Measurements from ENCODE around the gene ME3. TPM values are rescaled to one million over a fixed set of nuclear protein-coding genes. Genes with fewer than 3 reads are reported as not detected.

The ME3 gene
- total and polyA plus RNA-seq, 4 donors: 7.4 to 38.7 (median 21.2) TPM

DNA sequence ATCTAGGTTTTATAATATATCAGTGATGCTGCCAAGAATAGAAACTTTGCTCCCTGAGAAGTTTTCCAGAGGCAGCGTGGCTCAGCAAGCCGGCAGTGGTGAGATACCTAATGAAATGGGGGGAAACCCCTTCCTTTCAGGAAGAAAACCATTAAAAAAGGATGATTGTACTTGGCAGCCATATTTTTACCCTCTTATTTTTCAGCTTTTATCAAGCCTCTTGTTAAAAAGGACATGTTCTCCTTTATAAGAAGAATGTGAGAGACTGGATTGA lies 9.0 kb upstream of the ME3 start:
- no peak for ATAC-seq (ENCODE audit: insufficient read depth, low FRiP score)
- H3K4me1 ChIP-seq (ENCODE audit: control insufficient read depth in 5 of 5, insufficient read depth in 5 of 5, low read length in 5 of 5): peaks cover 0 to 26% (median 4%) of the 10 kb centered on the region in 5 donors
- H3K27me3 ChIP-seq (ENCODE audit: control insufficient read depth in 3 of 3, insufficient read depth in 3 of 3, low read length in 2 of 3): no peaks in the 10 kb centered on the region
- peak overlapping the region in 1 of 2 donors; percentile 48 for H3K27ac ChIP-seq (ENCODE audit: low read depth in 1 of 2, low read length in 1 of 2)
- no peaks in the 10 kb centered on the region for H3K36me3 ChIP-seq (ENCODE audit: control insufficient read depth in 4 of 4, insufficient read depth in 4 of 4, low read length in 4 of 4)
- TF ChIP-seq, protein P1, sequence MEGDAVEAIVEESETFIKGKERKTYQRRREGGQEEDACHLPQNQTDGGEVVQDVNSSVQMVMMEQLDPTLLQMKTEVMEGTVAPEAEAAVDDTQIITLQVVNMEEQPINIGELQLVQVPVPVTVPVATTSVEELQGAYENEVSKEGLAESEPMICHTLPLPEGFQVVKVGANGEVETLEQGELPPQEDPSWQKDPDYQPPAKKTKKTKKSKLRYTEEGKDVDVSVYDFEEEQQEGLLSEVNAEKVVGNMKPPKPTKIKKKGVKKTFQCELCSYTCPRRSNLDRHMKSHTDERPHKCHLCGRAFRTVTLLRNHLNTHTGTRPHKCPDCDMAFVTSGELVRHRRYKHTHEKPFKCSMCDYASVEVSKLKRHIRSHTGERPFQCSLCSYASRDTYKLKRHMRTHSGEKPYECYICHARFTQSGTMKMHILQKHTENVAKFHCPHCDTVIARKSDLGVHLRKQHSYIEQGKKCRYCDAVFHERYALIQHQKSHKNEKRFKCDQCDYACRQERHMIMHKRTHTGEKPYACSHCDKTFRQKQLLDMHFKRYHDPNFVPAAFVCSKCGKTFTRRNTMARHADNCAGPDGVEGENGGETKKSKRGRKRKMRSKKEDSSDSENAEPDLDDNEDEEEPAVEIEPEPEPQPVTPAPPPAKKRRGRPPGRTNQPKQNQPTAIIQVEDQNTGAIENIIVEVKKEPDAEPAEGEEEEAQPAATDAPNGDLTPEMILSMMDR (IDR thresholded peaks at IDR 0.05; ENCODE audit: control extremely low read depth, extremely low read depth): no peak
- DNase-seq: peak in 2 of 3 donors; percentile 61
- H3K4me3 ChIP-seq: no peak overlapping the region
- 68 to 83% methylated on average over 2 of the region's 2 CpGs for WGBS, 2 donors
- H3K9me3 ChIP-seq (ENCODE audit: control insufficient read depth in 4 of 4, insufficient read depth in 3 of 4, low read length in 3 of 4): no peaks in the 10 kb centered on the region
- H3K9ac ChIP-seq (ENCODE audit: insufficient read depth in 1 of 2, low read length in 2 of 2): no peak overlapping the region

DNA sequence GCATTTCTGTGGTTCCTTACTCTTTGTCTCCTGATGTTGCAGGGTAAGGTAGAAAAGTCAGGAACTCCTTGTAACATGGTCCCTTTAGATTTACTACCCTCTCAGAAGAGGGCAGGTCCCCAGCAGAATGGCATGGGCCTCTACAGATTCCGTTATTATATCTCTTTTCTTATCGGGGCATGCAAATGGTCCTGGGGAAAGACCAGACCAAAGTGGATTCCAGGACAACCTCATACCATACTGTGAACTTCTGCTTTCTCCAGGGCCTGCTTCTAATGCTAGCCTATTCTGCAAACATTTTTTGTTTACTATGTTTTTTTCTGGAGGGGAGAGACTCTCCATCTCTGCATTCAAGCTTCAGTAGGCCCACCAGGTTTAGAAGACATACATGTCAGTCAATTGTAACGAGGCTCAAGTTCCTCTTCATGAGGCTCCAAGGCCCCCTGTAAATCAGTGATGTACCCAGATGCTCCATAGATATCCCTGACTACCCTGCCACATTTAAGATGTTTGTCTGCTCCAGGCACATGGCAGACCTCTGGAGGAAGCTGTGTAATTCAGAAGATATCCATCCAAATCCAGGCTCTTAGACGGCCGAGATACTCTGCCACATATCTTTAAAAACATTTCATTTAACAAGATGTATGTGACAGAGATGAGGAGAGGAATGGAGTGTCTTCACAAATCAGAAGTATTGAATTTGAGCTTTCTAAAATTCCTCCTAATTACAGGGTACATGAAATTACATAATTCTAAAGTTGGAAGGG lies 8.5 kb upstream of the ME3 start:
- DNase-seq: no peak
- H3K27ac ChIP-seq (ENCODE audit: low read depth in 1 of 2, low read length in 1 of 2): peak overlapping the region in 1 of 2 donors; percentile 48

DNA sequence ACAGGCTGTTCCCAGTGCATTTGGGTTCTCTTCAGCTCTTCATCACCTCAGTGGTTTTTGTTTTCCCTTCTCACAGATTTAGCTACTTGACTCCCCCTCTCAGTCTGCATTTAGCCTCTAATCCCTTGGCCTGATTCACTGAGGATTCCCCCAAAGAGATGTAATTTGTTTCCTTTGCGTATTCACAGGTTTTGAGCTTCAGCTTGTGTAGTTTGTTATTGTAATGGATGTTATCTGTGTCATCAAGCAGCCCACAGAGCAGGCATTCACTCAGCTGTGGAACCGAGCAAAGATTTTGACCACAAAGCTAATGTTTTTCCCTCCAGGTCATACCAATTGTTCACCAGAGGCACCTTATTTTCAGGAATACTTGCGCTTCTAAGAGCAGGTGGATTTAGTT lies 6.4 kb upstream of the ME3 start:
- no peak for DNase-seq
- no peak overlapping the region for H3K27ac ChIP-seq (ENCODE audit: low read depth in 1 of 2, low read length in 1 of 2)
- WGBS, 2 donors: 81 to 88% methylated on average over 3 of the region's 3 CpGs
- no peaks in the 10 kb centered on the region for H3K36me3 ChIP-seq (ENCODE audit: control insufficient read depth in 4 of 4, insufficient read depth in 4 of 4, low read length in 4 of 4)
- no peak overlapping the region for H3K9ac ChIP-seq (ENCODE audit: insufficient read depth in 1 of 2, low read length in 2 of 2)
- H3K27me3 ChIP-seq (ENCODE audit: control insufficient read depth in 3 of 3, insufficient read depth in 3 of 3, low read length in 2 of 3): no peaks in the 10 kb centered on the region
- ATAC-seq (ENCODE audit: insufficient read depth, low FRiP score): no peak
- peaks cover 0 to 25% (median 4%) of the 10 kb centered on the region in 5 donors for H3K4me1 ChIP-seq (ENCODE audit: control insufficient read depth in 5 of 5, insufficient read depth in 5 of 5, low read length in 5 of 5)
- no peaks in the 10 kb centered on the region for H3K9me3 ChIP-seq (ENCODE audit: control insufficient read depth in 4 of 4, insufficient read depth in 3 of 4, low read length in 3 of 4)
- no peak overlapping the region for H3K4me3 ChIP-seq
- TF ChIP-seq, protein P1 (IDR thresholded peaks at IDR 0.05; ENCODE audit: control extremely low read depth, extremely low read depth): no peak

More for the DNA sequence above, 8.5 kb upstream of the ME3 start:
- no peak overlapping the region for H3K9ac ChIP-seq (ENCODE audit: insufficient read depth in 1 of 2, low read length in 2 of 2)
- H3K4me1 ChIP-seq (ENCODE audit: control insufficient read depth in 5 of 5, insufficient read depth in 5 of 5, low read length in 5 of 5): peaks cover 0 to 25% (median 4%) of the 10 kb centered on the region in 5 donors
- H3K9me3 ChIP-seq (ENCODE audit: control insufficient read depth in 4 of 4, insufficient read depth in 3 of 4, low read length in 3 of 4): no peaks in the 10 kb centered on the region
- no peaks in the 10 kb centered on the region for H3K36me3 ChIP-seq (ENCODE audit: control insufficient read depth in 4 of 4, insufficient read depth in 4 of 4, low read length in 4 of 4)
- H3K4me3 ChIP-seq: no peak overlapping the region
- WGBS, 2 donors: 77 to 84% methylated on average over 5 of the region's 5 CpGs
- no peaks in the 10 kb centered on the region for H3K27me3 ChIP-seq (ENCODE audit: control insufficient read depth in 3 of 3, insufficient read depth in 3 of 3, low read length in 2 of 3)
- TF ChIP-seq, protein P1 (IDR thresholded peaks at IDR 0.05; ENCODE audit: control extremely low read depth, extremely low read depth): no peak
- ATAC-seq (ENCODE audit: insufficient read depth, low FRiP score): no peak

DNA sequence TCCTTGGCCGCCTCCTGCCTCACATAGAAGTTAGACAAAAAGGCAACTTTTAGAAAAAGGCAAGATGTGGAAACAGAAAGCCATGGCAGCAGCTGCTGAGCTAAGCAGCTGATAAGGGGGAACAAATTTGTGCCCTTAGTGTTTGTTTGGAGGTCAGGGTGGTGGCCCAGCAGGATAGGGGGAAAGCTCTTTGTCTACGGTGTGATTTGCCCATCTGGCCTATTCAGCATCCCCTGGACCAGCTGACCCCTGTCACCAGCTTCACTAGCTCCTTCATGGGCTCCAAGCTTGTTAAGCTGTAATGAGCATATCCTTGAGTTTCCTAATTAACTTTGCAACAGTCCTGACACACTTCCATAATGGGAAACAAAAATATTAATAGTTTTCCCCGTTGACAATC lies 5.9 kb upstream of the ME3 start:
- DNase-seq (no peak), ATAC-seq (ENCODE audit: insufficient read depth, low FRiP score) (no peak)
- no peak overlapping the region for H3K4me3 ChIP-seq
- no peaks in the 10 kb centered on the region for H3K9me3 ChIP-seq (ENCODE audit: control insufficient read depth in 4 of 4, insufficient read depth in 3 of 4, low read length in 3 of 4)
- no peak overlapping the region for H3K9ac ChIP-seq (ENCODE audit: insufficient read depth in 1 of 2, low read length in 2 of 2)
- 76 to 84% methylated on average over 3 of the region's 3 CpGs for WGBS, 2 donors
- no peaks in the 10 kb centered on the region for H3K36me3 ChIP-seq (ENCODE audit: control insufficient read depth in 4 of 4, insufficient read depth in 4 of 4, low read length in 4 of 4)
- H3K4me1 ChIP-seq (ENCODE audit: control insufficient read depth in 5 of 5, insufficient read depth in 5 of 5, low read length in 5 of 5): peaks cover 0 to 25% (median 2%) of the 10 kb centered on the region in 5 donors
- no peak overlapping the region for H3K27ac ChIP-seq (ENCODE audit: low read depth in 1 of 2, low read length in 1 of 2)
- TF ChIP-seq, protein P1 (IDR thresholded peaks at IDR 0.05; ENCODE audit: control extremely low read depth, extremely low read depth): no peak
- no peaks in the 10 kb centered on the region for H3K27me3 ChIP-seq (ENCODE audit: control insufficient read depth in 3 of 3, insufficient read depth in 3 of 3, low read length in 2 of 3)
